OCI-LY7 (cell line): ENCODE data around the gene RRP9. TPM values are rescaled to one million over a fixed set of nuclear protein-coding genes. Genes with fewer than 3 reads are reported as not detected.

Experiments used
- BruUV-seq: library from RNA; stranded (reverse); fragments of 400-500 nt; replicated peaks from 2 replicates; lab custom pipeline; 2021; lab: Mats Ljungman, UMichigan
- CTCF ChIA-PET: fragments of 300-600 bp; sonication (Branson Sonifier 250); formaldehyde crosslinking; loops from one replicate; lab custom pipeline; 2022; ENCODE audit warnings: antibody characterized with exemption; ENCODE audit not compliant: unreplicated experiment; lab: Charles Lee
- POLR2A ChIA-PET: fragments of 300-600 bp; sonication (Branson Sonifier 250); formaldehyde crosslinking; loops from one replicate; lab custom pipeline; 2022; ENCODE audit warnings: antibody characterized with exemption; lab: Charles Lee
- DNase-seq: peaks from one replicate; pipeline ENCODE4 v3.0.0-alpha.2; 2015; ENCODE audit warnings: low spot score
- H2AFZ ChIP-seq: fragments of 200-600 bp; sonication (generic), shearing (Covaris generic); 2 replicates; pipeline ENCODE4 v1.6.1; 2014; ENCODE audit warnings: mild to moderate bottlenecking, antibody characterized with exemption, low read length, moderate library complexity
- H3K27ac ChIP-seq: fragments of 200-600 bp; sonication (generic); 2 replicates; pipeline ENCODE4 v1.5.1; 2014; ENCODE audit warnings: mixed run types, low read depth, mild to moderate bottlenecking, moderate library complexity, low read length, inconsistent platforms; ENCODE audit not compliant: poor library complexity, severe bottlenecking
- H3K36me3 ChIP-seq: fragments of 200-600 bp; sonication (generic); 2 replicates; pipeline ENCODE4 v1.6.1; 2014; ENCODE audit warnings: mild to moderate bottlenecking, antibody characterized with exemption, low read length, moderate library complexity, mixed read lengths; ENCODE audit not compliant: insufficient read depth
- H3K4me1 ChIP-seq: fragments of 200-600 bp; sonication (generic); 2 replicates; pipeline ENCODE4 v1.5.1; 2014; ENCODE audit warnings: mild to moderate bottlenecking, low read length; ENCODE audit not compliant: insufficient read depth, poor library complexity, severe bottlenecking
- H3K4me2 ChIP-seq: fragments of 200-600 bp; sonication (generic); 2 replicates; pipeline ENCODE4 v1.6.1; 2014; ENCODE audit warnings: mild to moderate bottlenecking, low read length
- H3K4me3 ChIP-seq: fragments of 200-600 bp; sonication (generic); 2 replicates; pipeline ENCODE4 v1.5.1; 2014; ENCODE audit warnings: mild to moderate bottlenecking, low read depth, low read length; ENCODE audit not compliant: poor library complexity, severe bottlenecking
- H3K79me2 ChIP-seq: fragments of 200-600 bp; sonication (generic); 2 replicates; pipeline ENCODE4 v1.6.1; 2016; ENCODE audit warnings: low read depth, mild to moderate bottlenecking, low read length, moderate library complexity, mixed read lengths; ENCODE audit not compliant: insufficient read depth
- H3K9me2 ChIP-seq: fragments of 200-600 bp; sonication (generic); 2 replicates; pipeline ENCODE4 v1.6.1; 2016; ENCODE audit warnings: mild to moderate bottlenecking, low read length, mixed read lengths; ENCODE audit not compliant: insufficient read depth
- H3K9me3 ChIP-seq: fragments of 200-600 bp; sonication (generic); 2 replicates; pipeline ENCODE4 v1.6.1; 2014; ENCODE audit warnings: mild to moderate bottlenecking, mixed run types, low read length, mixed read lengths
- H4K20me1 ChIP-seq: fragments of 200-600 bp; sonication (generic); 2 replicates; pipeline ENCODE4 v1.6.1; 2014; ENCODE audit warnings: mild to moderate bottlenecking, antibody characterized with exemption, low read length, moderate library complexity, mixed read lengths; ENCODE audit not compliant: insufficient read depth
- EZH2phosphoT487 ChIP-seq: fragments of 200-600 bp; sonication (generic); IDR thresholded peaks from 2 replicates; pipeline ENCODE4 v1.6.1; 2018; ENCODE audit warnings: low read depth, borderline replicate concordance, mild to moderate bottlenecking, mixed run types, antibody characterized with exemption, low read length, moderate library complexity, mixed read lengths
- intact Hi-C: fragments of 100-400 bp; cut with micrococcal nuclease; formaldehyde crosslinking; loops from one replicate; pipeline ENCODE4 v1.10.0; 2022; ENCODE audit not compliant: unreplicated experiment
- total RNA-seq, 2 experiments: library from RNA; depleted of rRNA in 1 of 2; stranded (reverse); fragments of >200 nt in 1 of 2; shearing (Covaris generic) in 1 of 2; gene quantifications; 2 replicates each; pipeline ENCODE4 v1.2.3, GENCODE V29; 2014 to 2022
- TF ChIP-seq, protein P1 (sequence below): fragments of 200-600 bp; sonication (generic); conservative IDR thresholded peaks from 2 replicates; pipeline ENCODE4 v1.5.1; 2014; ENCODE audit warnings: mild to moderate bottlenecking, antibody characterized with exemption, low read length, moderate library complexity, mixed read lengths

Gene RRP9
- total RNA-seq, 2 experiments from 2014 or later = 34.4 to 41.1 TPM

DNA sequence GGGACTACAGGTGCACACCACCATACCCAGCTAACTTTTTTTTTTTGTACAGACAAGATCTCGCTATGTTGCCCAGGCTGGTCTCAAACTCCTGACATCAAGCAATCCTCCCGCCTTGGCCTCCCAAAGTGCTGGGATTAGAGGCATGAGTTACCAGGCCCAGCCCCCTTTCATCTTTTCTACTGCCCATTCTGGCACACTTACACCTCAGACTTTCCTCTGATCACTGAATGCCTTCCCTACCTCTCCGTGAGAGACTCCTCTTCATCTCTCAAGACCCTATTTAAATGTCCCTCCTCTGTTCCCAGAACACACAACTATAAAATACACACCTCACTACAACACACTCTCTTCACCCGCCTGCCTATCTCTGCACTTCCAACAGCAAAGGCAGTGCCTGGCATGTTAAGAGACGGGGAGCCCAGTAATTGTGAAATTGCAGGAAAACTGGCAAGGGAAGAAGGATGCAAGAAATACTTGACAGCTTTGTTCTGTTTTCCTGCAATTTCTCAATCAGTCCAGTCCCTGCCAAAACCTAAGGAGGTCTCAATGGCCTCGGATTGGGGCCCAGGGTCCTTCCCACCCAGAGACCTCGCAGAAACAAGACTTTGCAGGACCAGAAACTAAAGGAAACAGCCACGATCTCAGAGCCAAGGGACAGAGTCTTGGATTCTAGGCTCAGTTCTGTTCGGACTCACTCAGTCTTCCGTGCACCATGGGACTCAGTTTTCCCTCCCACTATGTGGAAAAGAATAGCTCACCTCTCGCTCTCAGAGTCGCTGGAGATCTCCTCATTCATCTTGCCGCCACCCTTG is 849 bp downstream of the RRP9 start:
- ChIA-PET POLR2A (interaction anchor here (1.1 to 2.3 kb wide), 2 partner anchors 33 to 54 kb away, joined by 3 to 11 read pairs; partner anchors contain the start of genes ABHD14B and RPL29), CTCF (interaction anchor here (0.7 kb wide), 1 partner anchor 33 kb away, joined by 3 read pairs; the partner anchor contains the start of genes ABHD14A and ABHD14B)
- Histone ChIP-seq H2AFZ (peak overlapping the region; percentile 56; the same call in 1 of the 2 replicates), H3K4me1 (peaks cover 24% of the 10 kb centered on the region), H3K9me3 (no peaks in the 10 kb centered on the region), H3K4me3 (peak overlapping the region; percentile 90), H3K36me3 (peaks cover 38% of the 10 kb centered on the region), H3K79me2 (peaks cover 23% of the 10 kb centered on the region), H3K9me2 (no peaks in the 10 kb centered on the region), H4K20me1 (no peaks in the 10 kb centered on the region), H3K4me2 (peak overlapping the region; percentile 88), H3K27ac (no peak overlapping the region)
- TSS peak; percentile 72 for BruUV-seq
- intact Hi-C loops = loop anchor here (5.0 kb wide), 1 partner anchor 181 kb away; no protein-coding TSS in a partner anchor
- TF ChIP-seq EZH2phosphoT487 = no peak
- TF ChIP-seq, protein P1, sequence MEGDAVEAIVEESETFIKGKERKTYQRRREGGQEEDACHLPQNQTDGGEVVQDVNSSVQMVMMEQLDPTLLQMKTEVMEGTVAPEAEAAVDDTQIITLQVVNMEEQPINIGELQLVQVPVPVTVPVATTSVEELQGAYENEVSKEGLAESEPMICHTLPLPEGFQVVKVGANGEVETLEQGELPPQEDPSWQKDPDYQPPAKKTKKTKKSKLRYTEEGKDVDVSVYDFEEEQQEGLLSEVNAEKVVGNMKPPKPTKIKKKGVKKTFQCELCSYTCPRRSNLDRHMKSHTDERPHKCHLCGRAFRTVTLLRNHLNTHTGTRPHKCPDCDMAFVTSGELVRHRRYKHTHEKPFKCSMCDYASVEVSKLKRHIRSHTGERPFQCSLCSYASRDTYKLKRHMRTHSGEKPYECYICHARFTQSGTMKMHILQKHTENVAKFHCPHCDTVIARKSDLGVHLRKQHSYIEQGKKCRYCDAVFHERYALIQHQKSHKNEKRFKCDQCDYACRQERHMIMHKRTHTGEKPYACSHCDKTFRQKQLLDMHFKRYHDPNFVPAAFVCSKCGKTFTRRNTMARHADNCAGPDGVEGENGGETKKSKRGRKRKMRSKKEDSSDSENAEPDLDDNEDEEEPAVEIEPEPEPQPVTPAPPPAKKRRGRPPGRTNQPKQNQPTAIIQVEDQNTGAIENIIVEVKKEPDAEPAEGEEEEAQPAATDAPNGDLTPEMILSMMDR = no peak
- no peak for DNase-seq

DNA sequence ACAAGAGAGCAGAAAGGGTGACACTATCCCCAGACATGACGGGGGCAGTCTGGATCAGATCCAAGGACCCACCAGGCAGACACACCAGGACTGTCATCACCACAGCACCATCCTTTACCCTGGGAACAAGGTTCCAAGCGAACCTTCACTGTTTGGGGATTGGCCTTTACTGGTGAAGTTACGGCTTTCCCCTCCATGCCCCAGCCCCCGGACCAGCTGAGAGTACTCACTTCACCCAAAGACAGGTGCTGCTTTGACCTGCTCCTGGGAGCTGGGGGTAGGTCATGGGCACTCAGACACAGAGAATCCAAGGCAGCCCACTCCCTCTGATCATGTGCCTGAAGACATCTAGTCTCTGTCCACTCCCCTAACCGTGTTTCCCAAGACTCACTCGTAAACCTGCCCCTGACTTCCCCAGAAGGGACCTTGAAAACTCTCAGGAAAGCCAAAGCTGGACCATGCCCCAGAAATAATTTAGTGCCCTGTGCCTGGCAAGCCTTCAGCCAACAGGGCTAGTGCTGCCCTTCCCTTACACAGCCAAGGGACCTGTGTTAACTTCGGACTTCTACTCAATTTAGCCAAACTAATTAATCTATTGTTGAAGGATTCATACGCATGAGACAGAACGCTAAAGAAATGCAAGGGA is 2.8 kb downstream of the RRP9 start:
- no peak overlapping the region for H2AFZ ChIP-seq
- ChIA-PET CTCF (no interaction called here), POLR2A (no interaction called here)
- no peaks in the 10 kb centered on the region for H3K9me3 ChIP-seq
- no TSS peak for BruUV-seq
- TF ChIP-seq, protein P1 = no peak
- no peak for TF ChIP-seq EZH2phosphoT487
- H3K4me2 ChIP-seq = peak overlapping the region; percentile 88; the same call in 1 of the 2 replicates
- H3K4me3 ChIP-seq = no peak overlapping the region
- DNase-seq = no peak
- intact Hi-C loops = no loop called here
- no peaks in the 10 kb centered on the region for H4K20me1 ChIP-seq
- H3K4me1 ChIP-seq = peaks cover 24% of the 10 kb centered on the region
- H3K79me2 ChIP-seq = peaks cover 23% of the 10 kb centered on the region
- H3K27ac ChIP-seq = no peak overlapping the region
- H3K9me2 ChIP-seq = no peaks in the 10 kb centered on the region
- peaks cover 56% of the 10 kb centered on the region for H3K36me3 ChIP-seq
